GM21360 (cell line): Measurements from ENCODE around the gene OSM.

ENCODE experiments used
- ATAC-seq: cut with Tn5 transposase; IDR thresholded peaks from one replicate; pipeline ENCODE4 v1.9.1; 2021; ENCODE audit warnings: mild to moderate bottlenecking, moderate library complexity; ENCODE audit not compliant: unreplicated experiment

Gene OSM

DNA sequence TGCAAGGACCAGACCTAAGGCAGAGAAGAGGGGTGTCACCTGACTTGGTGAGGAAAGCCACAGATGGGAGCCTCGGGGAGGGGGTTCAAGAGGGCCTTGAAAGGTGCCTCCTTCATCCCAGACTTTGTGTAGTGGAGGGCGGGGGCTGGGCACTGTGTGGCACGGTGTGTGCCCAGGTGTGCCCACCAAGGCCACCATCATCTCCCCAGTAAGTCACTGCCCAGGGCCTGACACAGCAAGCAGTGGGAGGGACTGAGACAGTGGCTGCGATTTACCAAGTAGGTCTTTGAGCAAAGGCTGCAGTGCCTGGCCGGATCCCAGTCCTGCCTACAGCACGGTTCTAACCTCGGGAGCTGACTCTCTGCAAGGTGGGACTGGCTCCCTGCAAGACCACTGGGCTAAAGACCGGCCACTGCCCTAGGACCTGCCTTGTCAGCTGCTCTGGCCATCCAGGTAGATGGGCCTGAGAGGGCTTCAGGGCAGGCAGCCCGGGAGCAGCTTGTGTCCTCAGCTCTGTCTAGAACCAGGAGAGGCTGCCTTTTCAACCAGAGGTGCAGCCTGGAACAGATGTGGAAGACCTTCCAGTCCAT, 1.4 kb downstream of the OSM start:
- no peak for ATAC-seq

DNA sequence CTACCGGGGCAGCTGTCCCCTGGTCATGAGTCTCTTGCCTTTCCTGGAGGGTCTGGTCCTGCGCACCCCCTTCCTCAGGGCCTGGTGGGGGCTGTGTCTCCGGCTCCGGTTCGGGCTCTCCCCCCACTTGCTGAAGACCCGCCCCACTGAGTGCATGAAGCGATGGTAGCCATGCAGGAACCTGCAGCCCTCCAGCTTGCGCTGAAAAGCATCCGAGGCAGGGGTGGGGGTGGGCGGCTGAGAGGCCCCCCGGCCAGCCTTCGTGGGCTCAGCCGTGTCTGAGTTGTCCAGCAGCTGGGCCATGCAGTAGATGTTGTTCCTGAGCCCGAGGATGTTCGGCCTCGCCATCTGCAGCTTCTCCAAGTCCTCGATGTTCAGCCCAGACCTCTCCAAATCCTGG, 2.8 kb downstream of the OSM start:
- ATAC-seq, result no peak

DNA sequence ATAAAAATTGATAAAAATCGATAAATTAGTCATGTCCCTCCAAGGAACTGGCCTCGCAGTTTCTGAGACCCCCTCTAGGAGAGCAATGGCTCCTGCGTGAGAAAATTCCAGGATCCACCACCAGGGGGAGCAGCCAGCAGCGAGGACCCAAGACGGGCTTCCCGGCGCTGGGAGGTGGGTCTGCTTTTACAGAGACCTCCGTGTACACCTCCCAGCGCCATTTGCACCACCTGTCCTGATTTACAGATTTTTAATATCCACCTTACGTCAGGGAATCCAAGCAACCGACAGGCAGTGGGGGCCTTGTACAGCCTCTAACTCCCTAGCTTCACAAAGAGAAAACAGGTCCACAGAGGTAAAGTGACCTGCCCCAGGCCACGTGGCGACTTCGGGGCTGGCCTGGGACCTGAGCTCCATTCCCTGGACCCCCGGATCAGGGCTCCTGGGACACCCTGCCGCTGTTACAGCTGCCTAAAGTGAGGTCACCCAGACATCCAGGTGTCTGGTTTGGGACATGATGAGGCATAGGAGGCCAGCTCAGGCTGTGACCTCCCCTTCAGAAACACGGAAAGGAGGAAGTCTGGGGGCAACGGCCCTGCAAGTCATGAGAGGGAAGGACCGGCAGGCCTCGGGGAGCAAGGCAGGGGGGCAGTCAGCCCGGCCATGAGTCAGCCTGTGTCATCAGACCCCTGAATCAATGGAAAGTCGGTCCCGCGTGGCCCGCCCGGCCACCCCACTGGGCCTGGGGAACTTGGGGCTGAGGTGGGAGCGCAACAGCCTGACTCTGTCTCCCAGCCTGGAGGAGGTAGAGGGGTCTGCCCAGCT, 3.5 kb downstream of the OSM start:
- no peak for ATAC-seq

DNA sequence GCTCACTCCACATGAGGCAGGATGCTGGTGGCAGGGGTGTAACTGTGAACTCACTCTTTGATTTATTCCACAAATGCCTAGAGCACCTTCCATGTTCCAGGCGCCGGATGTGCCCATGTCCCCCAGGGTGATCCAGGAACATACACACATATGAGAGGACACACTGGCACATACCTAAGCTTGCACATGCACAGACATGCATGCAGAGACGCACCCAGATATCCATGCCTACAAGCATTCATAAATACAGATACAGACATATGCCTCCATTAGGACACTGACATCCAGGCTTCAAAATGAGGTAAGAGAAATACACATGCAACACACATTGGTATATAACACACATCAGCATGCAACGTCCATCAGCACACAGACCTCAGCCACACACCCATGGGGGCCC, 4.5 kb downstream of the OSM start:
- no peak for ATAC-seq

DNA sequence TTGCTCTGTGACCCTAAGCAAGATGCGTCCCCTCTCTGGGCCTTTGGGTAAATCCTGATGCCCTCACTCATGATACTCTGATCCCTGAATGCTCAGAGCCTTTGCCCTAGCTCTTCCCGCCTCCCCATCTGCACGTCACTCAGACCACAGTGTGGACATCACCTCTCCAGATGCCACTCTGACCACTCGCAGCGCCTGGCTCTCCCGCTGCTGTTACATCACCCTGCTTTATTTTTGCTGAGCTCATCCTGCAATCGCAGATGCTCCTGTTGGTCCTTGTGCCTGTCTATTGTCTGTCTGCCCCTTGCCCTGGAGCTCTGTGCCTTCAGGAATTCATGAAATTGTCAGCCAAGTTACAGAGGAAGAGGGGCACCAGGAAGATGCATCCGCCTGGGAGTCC, 5.5 kb downstream of the OSM start:
- no peak for ATAC-seq

DNA sequence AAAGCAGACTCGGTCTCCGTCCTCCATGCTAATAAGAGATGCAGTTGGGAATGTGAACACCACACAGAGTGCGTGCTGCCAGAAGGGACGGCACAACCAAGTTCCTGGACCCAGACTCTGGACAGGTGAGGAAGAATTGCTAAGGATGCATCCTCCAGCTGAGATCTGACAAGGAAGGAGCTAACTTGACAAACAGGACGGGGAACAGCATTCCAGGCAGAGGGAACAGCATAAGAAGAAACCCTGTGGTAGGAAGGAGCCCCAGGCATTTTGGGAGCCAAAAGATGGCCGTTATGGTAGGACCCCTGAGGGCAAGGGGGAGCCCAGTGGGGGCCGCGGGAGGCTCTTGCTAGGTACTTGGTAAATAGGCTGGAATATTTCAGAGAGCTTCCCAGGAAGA, 6.0 kb downstream of the OSM start:
- ATAC-seq, result no peak

DNA sequence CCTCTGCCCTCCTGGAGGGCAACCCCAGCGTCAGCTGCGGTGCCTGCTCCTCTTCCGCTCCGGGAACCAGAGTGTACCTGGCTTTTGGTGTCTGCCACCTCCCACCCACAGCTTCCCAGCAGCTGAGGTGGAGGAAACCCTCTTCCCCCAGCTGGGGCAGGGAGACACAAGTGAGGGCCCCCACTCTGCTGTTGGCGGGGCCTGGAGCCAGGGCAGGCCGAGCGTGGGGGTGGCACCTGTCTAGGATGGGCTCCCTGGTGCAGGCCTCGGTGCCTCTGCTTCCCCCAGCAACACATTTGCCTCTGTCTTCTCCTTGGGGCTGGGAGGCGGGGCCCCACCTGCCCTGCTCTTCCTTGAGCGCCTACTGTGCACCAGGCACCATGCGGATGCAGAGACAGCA, 6.4 kb downstream of the OSM start:
- no peak for ATAC-seq

DNA sequence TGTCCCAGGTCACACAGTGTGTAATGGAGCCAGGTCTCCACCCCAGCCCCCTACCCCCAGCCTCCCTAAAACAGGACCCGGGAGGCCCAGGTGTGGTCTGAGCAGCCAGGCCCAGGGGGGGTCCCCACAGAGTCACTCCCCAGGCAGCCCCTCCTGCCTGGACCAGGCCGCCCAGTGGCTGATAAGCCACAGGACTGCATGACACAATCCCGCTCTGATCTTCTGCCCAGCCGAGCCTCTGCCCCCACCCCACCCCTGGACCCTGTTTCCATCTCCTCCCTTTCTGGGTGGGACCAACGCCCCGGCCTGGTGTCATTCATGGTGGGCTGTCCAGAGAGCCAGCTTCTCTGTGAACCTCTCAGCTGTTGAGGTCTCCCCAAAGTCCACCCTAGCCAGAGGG, 12.3 kb downstream of the OSM start:
- ATAC-seq, result no peak

DNA sequence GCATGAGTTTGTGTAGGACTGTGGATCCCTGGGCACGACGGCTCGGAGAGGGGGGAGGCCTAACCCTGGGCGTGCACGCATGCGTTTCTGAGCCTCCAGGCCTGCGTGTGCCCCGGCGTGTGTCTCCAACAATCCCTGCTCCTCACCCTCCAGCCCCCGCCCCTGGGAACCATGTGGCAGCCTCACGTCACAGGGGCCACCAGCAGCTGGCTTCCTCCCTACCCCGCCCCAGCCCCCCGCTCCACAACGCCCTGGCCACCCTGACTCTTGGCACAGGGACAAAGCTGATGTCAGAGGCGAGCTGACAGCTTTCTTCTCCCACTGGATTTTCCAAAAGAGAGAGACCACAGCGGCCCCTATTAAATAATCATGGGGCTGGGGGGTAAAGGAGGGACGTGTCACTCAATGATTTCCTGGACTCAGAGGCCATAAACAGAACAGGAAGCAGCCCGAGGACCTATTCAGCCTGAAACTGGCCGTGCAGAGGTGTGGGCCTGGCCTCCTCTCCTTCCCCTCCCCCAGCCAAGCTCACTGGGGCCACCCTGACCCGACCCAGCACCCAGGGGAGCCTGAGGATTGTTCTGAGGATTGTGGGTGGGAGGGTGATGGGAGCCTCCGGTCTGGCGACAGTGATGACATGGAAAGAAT, 13.3 kb downstream of the OSM start:
- ATAC-seq, result no peak

DNA sequence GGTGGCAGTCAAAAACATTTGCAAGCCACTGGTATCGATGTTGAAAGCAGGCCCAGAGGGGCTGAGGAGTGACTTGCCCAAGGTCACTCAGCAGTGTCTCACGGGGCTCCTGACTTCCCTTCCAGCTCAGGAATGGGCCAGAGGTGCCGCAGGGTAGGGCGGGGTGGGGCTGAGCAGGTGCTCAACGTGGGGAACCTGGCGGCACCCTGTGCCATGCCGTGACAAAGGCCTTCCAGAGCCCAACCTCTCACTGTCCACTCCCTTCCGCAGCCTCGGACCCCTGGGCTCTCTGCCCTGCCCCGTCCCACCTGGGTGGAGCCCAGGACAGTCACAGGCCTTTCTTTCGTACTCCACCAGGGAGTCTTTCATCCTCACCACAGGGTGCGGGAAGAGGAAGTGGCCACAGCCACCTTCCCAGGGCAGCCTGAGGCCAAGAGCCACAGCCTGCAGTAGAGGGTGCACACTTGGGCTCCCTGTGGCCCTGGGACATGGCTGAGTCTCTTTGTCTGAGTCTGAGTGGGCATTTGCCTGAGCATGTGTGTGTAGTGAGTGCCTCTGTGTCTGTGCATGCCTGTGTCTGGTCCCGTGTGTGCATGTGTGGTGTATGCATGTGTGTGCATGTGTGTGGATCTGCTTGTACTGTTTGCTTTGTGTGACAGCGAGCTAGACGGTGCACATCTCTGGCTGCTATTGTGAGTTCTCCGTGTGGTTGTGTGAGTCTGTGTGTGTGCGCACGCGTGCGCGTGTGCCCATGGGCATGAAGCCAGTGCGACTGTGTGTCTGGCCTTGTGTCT, 14.0 kb downstream of the OSM start:
- ATAC-seq, result no peak

DNA sequence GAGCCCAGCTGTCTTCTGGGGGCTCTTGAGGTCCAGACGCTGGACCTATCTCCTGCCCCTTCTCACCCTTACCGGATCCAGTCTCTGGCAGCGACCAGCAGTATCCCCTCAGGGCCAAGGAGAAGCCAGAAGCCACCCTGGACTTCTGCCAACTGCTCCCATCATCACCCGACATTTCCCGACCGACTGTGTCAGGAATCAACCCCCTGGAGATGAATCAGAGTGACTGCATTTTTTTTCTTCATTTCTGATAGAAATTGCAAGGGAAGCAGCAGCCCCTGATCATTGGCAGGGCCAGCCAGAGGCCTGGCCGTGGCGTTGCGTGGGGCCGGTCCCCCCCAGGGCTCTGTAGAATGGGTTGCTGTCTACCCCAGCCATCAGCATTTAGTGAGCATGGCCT, 14.9 kb downstream of the OSM start:
- no peak for ATAC-seq

DNA sequence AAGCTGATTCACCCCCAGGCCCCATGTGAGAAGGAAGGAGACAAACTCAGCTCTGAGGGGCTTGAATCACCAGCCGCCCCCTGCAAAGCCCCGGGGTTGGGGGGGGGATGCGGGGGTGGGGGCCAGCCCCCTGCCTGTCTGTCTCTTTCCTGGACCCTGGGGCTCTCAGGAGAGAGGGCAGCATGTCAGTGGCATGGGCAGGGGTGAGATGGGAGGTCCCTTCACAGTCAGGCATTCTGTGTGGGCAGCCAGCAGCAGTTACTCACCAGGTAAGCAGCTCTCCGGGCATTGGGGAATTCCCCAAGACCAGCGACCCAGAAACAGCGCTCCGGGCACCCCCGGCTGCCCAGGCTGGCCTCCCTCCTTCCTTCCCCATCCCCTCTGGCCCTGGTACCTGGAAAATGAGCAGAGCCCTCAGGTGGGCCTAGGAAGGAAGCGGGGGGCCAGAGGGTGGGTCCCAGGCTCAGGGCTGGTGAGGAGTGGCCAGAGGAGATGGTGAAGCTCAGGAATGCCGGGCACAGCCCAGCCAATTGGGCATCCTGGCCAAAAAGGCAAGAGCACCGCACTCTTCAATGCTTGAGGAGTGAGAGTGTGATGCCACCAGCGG, 15.9 kb downstream of the OSM start:
- ATAC-seq, result no peak

DNA sequence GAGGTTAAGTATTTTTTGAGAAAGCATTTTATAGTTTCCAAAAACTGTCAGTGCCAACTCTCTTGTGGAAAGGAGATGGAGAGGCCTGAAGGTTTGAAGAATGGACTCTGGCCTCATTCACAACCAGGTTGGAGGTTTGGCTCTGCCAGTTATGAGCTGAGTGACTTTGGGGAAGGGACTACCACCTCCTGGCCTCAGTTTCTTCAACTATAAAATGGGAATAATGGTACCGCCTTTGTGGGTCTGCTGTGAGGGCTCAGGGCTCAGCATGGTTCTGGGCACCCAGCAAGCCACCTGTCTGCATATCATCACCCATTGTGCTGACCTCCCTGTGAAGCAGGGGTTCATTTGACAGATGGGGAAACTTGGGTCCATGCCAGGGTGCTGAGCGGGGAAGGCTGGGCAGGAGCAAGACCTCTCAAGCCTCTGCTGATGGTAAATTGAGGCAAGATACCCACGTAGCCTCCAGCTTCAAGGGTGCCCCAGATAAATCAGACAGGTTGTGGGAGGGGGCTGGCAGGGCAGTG, 16.5 kb downstream of the OSM start:
- no peak for ATAC-seq

DNA sequence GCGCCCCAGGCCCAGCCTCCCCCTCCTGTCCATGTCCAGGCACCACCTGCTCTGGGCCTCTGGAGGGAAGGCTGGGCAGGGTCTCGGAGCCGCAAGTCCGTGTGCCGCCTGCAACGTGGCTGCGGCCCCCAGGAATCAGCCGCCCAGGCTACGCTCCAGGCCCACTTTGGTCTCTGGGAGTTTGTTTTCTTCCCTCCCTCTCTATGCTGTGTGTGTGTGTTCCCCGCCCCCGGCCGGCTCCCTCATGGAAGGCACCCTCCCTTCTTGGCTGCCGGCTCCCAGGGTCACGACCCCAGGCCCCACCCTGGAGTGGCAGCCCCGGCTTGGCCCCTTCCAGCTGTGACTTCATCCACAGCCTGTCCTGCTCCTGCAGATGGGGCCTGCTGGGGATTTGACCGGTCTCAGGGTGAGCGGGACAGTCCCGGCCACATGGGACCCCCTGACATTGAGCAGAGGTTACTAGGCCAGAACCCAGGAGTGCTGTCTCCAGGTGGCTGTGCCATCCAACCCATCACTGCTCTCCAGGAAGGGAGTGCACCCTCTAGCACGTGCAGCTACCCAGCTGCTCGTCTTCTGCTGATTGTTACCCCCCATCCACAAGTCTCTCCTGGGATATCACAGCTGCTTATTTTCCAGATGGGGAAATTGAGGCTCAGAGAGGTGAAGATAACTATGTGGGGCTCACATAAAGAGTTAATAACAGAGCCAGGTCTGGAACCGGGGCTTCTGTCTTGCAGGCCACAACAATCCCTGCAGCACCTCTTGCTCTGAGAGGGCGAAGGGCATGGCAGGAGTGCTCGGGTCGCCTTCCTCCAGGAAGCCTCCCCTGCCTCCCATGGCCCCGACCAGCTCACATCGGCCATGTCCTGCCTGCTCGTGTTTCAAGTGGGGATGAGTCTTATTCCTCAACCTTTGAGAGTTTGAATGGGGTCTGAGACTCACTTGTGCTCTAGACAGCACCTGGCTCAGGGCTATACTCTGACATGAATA, 17.3 kb downstream of the OSM start:
- ATAC-seq, result no peak

DNA sequence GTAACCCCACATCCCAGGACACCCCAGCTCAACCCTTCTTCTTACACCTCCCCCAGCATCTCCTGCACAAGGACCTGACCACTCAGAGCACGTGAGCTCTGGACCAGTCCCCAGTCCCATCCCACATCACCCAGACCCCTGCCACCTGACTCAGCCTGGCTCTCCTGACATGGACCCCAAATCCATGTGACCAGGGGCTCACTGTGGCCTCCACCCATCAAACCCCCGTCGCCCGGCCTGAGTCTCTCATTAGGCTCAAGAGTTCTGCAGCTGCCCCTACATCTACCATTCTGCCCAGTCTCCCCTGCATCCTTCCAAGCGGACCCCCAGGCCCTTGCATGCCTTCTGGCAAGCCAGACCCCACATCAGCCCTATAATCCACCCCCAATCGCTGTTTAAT, 18.2 kb downstream of the OSM start:
- ATAC-seq, result no peak

DNA sequence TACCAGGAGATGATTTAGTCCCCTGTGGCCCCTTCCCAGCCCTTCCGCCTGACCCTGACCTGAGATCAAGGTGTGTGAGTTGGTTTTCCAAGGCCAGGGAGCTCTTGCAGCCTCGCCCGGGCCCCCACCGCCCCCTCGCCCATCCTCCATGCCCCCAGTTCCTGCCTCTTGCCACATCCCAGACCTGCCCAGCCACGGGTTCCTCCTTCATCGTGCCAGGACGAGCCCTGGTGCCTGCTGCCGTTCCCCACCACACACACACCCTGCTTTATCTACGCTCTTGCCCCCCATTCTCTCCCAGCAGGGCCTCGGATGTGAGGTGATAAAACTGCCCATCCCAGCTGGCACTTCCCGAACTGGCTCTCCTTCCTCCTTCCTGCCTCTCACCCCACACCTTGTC, 18.7 kb downstream of the OSM start:
- ATAC-seq, result no peak

DNA sequence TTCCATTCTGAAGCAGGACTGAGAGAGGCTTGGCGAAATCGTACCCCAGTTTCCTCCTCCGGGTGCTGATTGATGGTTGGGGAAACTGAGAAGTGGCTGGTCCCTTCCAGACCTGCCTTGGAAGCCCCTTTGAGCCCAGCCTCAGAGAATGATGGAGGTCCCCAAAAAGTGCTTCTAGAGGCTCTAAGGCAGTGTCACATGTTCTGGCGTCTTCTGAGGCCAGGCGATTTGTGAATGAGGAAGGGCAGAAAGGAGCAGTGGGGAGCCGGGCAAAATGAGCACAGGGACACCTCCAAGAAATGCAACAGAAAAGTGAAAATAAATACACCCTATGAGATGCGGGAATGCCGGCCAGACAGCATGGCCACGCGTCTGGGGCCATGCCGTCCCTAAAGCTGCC, 19.1 kb downstream of the OSM start:
- ATAC-seq, result no peak

DNA sequence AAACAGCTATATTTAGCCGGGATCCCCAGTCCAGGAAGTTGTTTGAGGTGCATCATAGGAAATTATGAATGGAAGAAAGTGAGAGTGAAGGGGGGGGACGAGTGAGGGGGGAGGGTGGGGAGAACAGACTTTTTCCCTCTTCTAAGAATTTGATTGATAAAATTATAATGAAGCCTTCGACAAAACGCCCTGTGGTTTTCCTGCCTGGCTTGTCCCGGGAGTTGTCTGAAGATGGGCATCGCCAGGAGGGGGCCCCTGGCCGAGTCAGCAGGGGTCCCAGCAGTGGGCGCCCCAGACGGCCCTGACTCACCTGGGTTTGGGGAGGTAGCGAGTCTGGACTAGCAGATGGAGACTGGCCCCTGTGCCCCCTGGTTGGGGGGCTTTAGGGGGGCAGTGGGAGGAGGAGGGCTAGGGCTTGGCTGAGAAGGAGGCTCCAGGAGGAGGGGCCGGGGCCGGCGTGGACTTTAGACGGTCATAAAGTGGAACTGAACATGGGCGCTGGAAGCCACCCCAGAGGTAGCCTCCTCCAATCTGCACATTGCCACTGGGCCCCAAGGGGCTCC, 19.8 kb downstream of the OSM start:
- ATAC-seq, result no peak
